HG03159 (cell line): ENCODE measurements around the gene ABHD17A.

ENCODE experiments used
- ATAC-seq: cut with Tn5 transposase; IDR thresholded peaks from one replicate; pipeline ENCODE4 v1.9.1; 2021; ENCODE audit warnings: mild to moderate bottlenecking, moderate library complexity; ENCODE audit not compliant: unreplicated experiment

ABHD17A gene

DNA sequence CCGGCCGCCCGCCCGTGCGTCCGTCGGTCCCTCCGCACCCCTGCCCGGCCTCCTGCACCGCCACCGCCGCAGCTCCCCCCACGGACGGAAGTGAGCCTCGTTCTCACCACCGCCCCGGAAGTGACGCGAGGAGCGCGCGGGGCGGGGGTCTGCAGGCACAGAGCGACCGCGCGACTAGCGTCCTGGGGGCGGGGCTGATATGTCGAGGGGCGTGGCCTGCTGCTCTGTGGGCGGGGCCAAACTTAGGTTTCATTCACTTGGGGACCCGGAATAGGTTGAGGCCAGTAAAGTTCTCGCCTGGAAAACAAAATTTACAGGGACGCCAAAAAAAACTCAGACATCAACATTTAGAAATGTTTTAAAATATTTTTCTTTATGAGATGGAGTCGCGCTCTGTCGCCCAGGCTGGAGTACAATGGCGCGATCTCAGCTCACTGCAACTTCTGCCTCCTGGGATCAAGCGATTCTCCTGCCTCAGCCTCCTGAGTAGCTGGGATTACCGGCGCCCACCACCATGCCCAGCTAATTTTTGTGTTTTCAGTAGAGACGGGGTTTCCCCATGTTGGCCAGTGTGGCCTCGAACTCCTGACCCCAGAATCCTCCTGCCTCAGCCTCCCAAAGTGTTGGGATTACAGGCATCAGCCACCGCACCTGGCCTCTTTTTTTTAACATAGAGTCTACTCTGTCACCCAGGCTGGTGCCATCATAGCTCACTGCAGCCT is at the start of gene ABHD17A:
Gene ABHD17A, minus strand, starts transcription at position 99 of the 722 bp plus-strand sequence. CDS start 3,930 bp downstream, outside the sequence.
- ATAC-seq, result peak; percentile 71

DNA sequence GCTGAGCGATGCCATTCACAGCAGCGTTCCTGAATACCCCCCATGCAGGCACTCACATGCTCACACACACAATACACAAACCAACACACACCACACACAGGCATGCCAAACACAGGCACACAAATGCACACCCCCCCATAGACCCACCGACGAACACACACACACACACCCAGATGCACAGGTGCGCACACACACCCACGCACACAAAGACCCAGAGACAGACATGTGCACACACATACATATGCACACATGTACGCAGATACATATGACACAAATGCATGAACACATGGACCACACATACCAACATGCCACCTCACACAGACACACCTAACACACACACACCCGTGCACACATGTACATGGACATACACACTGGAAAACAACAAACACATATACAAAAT is 48.6 kb upstream of the ABHD17A start:
- no peak for ATAC-seq

DNA sequence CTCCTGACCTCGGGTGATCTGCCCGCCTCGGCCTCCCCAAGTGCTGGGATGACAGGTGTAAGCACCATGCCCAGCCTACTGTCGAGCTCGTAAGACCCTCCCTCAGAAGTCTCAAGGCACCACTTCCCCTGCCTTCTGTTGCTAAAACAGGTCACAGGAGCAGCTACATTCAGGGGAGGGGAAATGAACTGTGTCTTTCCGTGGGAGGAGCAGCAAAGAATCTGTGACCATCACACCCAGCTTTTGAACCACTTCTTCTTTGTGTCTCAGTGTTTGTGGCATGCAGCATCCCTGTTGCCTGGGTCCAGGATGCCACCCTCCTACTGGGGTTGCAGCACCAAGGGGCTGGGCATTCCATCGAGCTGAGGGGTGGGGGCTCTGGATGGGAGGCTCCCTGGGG is 47.9 kb upstream of the ABHD17A start:
- no peak for ATAC-seq

DNA sequence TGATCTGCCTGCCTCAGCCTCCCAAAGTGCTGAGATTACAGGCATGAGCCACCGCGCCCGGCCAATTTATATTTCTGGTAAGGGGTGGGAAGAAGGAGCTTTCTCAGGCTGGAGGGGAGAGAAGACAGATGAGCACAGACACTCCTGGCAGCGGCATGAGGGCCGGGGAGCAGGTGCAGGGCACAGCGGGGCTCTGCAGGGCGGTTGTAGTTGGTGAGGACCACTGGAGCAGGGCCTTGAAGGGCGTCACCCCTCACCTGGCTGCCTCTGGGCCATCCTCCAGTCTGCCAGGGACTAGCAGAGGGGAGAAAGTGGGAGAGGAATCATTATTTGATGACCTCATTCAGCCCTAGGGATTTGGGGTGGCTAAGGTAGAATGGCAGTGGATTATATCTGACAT is 47.1 kb upstream of the ABHD17A start:
- no peak for ATAC-seq

DNA sequence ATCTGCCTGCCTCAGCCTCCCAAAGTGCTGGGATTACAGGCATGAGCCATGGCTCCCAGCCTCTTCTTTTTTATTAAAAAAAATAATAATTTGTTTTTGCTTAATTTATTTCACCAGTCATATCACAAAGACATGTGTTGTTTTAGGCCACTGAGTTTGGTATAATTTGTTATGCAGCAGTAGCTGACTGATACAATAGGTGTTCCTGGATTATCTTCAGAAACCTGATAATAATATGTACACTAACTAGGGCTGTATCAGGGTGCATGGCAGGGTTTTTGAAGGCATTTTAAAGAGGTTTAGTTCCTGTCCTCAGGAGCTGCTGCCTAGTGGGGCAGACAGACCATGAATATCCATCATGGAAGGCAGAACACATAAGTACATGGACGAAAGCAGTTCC is 46.1 kb upstream of the ABHD17A start:
- no peak for ATAC-seq

DNA sequence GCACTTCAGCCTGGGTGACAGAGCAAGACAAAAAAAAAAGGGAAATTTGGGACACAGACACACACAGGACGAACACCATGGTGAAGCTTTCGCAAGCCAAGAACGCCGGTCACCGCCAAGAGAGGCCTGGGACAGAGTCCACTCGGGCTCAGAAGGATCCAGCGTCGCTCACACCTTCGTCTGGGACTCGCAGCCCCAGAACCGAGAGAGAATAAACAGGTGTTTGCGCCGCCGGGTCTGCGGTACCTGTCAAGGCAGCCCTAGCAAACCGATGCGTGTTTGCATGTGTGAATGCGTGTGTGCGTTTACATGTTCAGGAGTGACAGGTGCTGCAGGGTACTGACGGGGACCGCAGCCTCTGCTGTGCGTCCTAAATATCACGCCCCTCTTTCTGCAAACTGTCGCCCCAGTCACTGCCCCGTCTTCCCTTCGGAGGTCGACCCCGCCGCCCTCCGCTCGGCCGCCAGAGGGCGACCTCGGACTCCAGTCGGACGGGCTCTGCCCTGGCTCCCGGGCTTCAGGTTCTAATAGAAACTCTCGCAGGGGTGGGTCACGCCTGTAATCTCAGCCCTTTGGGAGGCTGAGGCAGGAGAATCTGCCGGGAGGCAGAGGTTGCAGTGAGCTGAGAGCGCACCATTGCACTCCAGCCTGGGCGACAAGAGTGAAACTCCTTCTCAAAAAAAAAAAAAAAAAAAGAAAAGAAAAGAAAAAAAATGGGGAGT is 43.9 kb upstream of the ABHD17A start:
- ATAC-seq, result no peak

DNA sequence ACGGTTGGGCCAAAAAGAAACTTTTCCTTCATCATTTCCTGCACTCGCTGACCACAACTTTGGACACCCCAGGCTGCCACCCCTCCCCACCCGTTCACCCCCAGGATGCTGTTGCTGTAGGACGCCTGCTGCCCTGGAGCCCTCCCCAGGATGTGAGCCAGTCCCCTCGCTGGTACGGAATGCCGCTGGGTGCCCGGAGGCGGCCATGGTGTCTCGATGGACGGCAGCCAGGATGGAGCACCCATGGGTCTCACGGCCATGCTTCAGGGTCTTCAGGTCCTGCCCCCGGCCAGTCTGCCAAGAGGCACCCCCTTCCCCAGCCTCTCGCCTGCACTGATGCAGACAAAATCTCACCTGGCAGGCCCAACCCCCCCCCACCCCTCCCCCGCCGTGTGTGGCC is 40.2 kb upstream of the ABHD17A start:
- no peak for ATAC-seq

DNA sequence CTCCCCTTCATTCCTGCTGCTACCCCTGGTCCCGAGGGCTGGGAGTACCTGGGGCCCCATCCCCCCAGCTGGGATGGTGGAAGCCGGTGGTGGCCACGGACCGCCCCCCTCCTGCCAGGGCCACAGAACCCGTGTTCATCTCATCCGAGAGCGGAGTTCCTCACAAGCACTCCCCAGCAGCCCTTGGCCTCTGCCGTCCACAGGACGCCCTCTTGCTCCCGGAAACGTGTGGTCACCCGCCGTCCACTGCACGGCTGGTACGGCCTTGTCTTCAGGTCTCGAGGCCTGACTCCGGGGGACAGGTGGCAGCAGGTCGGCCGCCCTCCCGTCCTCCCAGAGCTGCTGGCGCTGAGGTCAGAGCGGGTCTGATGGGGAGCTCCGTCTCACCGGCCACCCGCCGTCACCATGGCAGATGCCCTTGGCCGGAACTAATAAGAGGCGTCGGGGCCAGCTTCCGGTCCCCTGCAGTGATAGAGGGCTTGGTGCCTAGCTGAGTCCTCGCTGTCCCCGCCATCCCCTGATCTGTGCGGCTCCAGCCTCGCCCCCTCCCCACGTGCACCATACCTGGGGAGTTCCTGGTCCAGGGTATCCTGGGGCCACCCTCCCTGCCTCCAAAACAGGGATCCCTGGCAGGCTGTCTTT is 39.1 kb upstream of the ABHD17A start:
- no peak for ATAC-seq

DNA sequence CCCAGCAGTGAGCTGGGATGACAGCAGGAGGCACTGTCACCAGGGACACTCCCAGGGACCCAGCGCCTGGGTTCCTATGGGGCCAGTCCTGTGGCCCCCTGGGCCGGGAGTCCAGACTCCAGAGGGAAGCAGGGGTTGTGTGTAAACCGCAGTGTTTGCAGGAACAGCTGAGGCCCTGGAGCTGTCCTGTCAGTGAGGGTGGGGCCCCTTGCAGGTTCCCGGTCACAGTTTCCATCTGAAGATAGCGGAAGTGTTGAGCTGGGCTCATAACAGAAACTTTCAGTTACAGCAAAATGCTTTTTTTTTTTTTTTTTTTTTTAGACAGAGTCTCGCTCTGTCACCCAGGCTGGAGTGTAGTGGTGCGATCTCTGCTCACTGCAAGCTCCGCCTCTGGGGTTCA is 38.0 kb upstream of the ABHD17A start:
- no peak for ATAC-seq

DNA sequence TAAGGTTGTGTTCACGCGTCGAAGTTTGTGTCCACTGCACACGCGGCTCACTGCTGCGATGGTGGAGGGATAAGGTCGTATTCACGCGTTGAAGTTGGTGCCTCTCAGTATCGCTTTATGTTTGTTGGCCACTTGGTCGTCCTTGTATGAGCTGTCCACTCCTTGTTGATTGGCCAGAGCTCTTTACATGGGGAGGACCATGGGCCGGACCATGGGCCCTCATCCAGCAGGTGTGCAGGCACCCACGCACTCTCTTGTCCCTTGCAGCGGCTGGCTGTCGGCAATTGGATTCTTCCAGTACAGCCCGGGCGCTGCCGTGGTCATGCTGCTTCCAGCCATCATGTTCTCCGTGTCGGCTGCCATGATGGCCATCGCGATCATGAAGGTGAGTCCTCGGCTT is 37.5 kb upstream of the ABHD17A start:
- ATAC-seq, result no peak

DNA sequence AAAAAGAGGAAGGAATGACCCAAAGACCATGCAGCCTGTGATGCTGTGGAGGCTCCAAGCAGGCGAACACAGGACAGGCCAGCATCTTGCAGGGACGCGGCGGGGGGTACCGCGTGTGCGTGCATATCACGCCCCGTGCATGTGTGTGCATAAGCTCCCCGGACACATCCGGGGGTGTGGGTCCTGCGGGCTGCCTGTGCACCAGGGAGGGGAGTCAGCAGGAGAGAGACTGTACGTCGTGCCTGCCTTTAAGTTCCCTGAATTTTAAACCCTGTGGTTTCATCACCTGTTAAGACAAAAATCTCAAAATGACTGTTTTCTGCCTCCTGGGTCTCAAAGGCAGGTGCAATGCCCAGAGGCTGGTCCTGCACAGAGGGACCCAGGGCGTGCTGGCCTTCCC is 36.5 kb upstream of the ABHD17A start:
- ATAC-seq, result no peak

DNA sequence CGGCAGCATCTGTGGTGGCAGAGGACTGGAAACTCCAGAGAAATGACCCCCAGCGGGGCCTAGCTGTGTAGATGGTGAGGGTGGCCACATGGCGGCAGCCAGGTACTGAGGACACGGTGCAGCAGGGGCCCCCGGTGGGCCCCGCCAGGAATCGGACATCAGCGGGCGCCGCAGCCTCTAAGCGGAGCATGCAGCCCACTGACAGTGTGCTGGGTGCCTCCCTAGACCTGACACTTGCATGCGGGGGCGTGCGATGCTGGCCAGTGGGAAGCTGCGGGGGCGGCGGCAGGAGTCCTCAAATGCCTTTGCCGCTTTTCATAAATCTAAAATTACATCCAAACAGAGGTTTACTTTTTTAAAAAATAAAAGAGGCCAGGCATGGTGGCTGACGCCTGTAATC is 36.0 kb upstream of the ABHD17A start:
- no peak for ATAC-seq

DNA sequence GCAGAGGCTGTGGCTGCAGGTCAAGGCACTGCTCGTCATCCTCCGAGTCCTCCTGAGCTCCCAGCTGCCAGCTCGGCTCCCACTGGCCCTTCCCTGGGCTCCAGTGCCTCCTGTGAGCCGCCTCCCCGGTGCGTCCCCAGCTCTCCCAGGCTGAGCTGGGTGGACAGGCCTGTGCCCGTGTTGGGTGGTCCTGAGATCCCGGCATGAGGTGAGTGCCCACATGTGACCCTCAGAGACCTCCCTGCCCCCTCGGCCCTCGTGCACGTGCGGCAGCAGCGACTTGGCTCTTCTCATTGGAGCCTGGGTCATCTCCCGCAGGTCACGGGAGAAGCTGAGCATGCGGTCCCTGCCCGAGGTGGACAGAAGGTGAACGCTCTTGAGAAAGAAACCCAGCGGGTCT is 35.3 kb upstream of the ABHD17A start:
- ATAC-seq, result no peak

DNA sequence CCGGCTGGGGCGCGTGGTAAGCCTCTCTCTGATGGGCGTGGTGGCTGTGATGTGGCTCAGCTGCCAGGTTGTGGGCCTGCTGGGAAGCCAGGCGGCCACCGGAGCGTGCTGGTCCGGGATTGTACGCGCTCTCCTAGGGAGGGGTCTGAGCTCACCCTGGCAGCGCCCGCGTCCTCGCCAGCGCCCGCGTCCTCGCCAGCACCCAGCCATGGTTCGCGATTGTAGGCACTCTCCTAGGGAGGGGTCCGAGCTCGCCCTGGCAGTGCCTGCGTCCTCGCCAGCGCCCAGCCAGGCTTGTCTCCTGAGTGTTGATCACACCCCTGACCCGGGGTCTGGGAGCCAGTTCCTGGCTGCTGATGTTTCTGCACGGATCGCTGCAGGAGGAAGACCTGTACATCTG is 33.7 kb upstream of the ABHD17A start:
- no peak for ATAC-seq

DNA sequence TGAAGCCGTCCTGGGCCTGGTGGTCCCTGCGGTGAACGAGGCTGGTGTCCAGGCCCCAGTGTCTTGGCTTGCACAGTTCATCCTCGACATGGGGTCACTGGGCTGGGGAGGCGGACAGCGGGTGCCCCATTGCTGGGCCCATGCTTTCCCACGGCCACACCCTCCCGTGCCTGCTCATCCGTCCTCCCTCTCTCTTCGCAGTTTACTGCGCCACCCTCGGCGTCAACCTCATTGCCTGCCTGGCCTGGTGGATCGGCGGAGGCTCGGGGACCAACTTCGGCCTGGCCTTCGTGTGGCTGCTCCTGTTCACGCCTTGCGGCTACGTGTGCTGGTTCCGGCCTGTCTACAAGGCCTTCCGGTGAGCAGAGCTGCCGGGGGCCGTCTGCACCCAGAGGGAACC is 32.6 kb upstream of the ABHD17A start:
- ATAC-seq, result no peak

DNA sequence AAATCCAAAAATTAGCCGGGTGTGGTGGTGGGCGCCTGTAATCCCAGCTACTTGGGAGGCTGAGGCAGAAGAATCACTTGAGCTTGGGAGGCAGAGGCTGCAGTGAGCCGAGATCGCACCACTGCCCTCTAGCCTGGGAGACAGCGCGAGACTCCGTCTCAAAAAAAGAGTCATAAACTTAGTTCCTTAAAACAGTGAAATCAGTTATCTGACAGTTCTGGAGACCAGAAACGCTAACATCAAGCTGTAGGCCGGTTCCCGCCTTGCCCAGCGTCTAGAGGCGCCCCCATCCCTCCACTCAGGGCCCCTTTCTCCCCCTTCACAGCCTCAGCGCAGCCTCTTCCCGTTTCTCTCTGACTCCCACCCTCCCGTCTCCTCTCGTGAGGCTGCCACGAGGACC is 31.9 kb upstream of the ABHD17A start:
- no peak for ATAC-seq

DNA sequence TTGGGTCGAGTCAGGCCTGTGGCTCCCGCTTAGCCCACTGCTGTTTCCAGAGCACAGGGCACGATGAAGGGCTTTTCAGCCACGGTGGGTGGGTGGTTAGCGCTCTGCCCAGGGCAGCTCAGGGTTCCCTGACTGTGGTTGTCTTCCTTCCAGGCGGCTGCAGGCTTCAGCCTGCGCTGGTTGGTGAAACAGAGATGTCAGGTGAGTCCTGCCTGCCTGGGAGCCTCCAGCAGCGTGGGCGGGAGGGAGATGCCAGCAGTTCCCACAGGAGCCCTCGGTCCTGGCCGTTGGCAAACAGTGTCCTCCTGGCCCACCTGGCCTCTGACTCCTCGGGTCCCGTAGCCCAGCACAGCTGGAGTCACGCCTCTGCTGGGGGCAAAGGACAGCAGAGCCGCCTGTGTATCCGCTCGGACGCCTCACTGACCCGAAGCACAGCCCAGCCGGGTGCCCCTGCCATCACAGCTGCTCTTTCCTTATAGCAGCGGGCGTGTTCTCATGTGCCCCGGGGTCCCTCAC is 29.6 kb upstream of the ABHD17A start:
- no peak for ATAC-seq

DNA sequence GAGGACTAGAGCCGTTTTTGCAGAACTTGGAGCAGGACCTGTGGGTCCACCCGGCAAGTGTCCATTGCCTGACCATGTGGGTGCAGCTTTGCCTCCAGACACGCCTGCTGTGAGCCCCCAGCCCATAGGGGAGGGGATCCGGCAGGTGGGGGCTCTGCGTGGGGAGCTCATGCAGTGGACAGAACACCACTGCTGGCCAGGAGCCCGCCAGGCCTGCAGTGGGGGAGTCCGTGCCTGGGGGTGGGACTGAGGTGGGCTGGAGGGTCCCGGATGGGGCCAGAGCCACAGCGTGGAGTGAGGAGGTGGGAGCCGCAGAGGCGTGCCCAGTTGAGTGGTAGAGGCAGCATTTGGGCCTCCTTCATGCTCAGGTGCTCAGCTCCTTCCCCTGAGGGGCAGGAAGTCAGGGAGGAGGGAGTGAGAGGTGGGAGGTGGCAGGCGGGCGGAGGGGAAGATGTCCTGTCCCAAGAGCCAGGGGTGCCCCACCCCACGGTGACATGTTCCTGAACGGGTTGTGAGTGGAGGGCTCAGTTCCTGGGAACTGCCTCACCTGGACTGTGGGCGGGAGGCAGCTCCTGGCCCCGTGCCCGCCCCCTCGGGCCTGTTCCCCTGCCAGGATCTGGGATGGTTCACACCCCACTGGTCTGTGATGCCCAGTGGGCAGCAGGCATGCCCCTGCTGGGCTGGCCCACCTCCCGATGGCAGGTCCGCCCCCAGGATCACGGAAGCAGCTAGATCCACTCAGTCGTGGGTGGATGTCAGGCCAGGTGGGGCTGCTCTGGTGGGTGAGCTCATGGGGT is 28.7 kb upstream of the ABHD17A start:
- no peak for ATAC-seq

DNA sequence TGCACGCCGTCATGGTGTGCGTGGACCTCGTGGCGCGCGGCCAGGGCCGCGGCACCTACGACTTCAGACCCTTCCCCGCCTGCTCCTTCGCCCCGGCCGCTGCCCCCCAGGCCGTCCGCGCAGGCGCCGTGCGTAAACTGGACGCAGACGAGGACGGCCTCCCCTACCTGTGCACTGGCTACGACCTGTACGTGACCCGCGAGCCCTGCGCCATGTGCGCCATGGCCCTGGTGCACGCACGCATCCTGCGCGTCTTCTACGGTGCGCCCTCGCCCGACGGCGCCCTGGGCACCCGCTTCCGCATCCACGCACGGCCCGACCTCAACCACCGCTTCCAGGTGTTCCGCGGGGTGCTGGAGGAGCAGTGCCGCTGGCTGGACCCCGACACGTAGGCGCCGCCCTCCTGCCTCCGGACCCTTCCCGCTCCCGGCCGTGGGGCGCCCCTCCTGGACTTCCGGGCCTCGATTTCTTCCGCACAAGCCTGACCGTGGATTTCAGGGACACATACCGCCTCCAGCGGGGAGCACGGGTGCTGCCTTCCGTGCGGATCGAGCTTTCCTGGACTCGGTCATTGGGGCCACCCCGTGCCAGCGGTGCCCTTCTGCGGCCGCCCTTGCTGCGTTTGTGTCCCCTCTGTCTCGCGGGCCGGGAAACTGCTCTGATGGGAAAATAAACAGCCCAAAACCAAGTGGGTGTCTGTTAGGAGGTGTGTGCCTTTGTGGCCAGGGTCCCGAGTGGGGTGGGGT is 27.6 kb upstream of the ABHD17A start:
- ATAC-seq, result no peak

DNA sequence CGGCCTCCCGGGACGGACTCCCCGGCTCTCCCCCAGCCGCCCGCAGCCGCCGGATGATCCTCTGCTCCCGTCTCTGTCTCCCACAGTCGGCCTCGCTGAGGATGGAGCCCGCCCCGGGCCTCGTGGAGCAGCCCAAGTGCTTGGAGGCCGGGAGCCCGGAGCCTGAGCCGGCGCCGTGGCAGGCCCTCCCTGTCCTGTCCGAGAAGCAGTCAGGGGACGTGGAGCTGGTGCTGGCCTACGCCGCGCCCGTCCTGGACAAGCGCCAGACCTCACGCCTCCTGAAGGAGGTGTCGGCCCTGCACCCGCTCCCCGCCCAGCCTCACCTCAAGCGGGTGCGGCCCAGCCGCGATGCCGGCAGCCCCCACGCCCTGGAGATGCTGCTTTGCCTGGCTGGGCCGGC is 26.7 kb upstream of the ABHD17A start:
- ATAC-seq, result no peak
